Stimulated activated CD8-positive, alpha-beta memory T cell treated with anti-CD3 and anti-CD28 coated beads, Interleukin-2, amount 100 ng/mL, for 48 hours (primary cell): ENCODE results near the gene MAP3K4.
"Not testable (repeated sequence)": the region's sequence is repeated elsewhere in the genome, so short reads cannot be mapped to it uniquely, and the experiment has no call there.

Source experiments
- DNase-seq, 2 donors: peaks; one replicate each; pipeline ENCODE4 v3.0.0-alpha.2; 2020; ENCODE audit warnings: low read depth in 2 of 2

Gene MAP3K4

GRCh38 chr6:160967833-160968232, 23.7 kb upstream of the MAP3K4 start:
- DNase-seq: no peak

- no peak for DNase-seq
Observed at GRCh38 chr6:160971171-160971570, 20.4 kb upstream of the MAP3K4 start.

GRCh38 chr6:160972111-160972510, 19.5 kb upstream of the MAP3K4 start:
- no peak for DNase-seq

- not testable (repeated sequence) for DNase-seq
Observed at GRCh38 chr6:160972594-160972993, 19.0 kb upstream of the MAP3K4 start.

GRCh38 chr6:160973311-160974250, 18.0 kb upstream of the MAP3K4 start:
- DNase-seq: no peak

- DNase-seq: no peak
Observed at GRCh38 chr6:160974304-160974771, 17.2 kb upstream of the MAP3K4 start.

GRCh38 chr6:160975162-160975561, 16.4 kb upstream of the MAP3K4 start:
- no peak for DNase-seq

- not testable (repeated sequence) for DNase-seq
Observed at GRCh38 chr6:160975961-160976360, 15.6 kb upstream of the MAP3K4 start.

GRCh38 chr6:160978141-160978901, 13.2 kb upstream of the MAP3K4 start:
- no peak for DNase-seq

GRCh38 chr6:160979061-160979708, 12.4 kb upstream of the MAP3K4 start:
- no peak for DNase-seq

GRCh38 chr6:160983377-160983948, 8.1 kb upstream of the MAP3K4 start:
- not testable (repeated sequence) for DNase-seq

- DNase-seq: no peak
Observed at GRCh38 chr6:160986851-160987250, 4.7 kb upstream of the MAP3K4 start.

GRCh38 chr6:160987265-160987664, 4.3 kb upstream of the MAP3K4 start:
- DNase-seq: no peak

- DNase-seq: no peak
Observed at GRCh38 chr6:160990847-160991405, 643 bp upstream of the MAP3K4 start.

- peak in 1 of 2 donors; percentile 27 for DNase-seq
Observed at GRCh38 chr6:160992061-160992979, 751 bp downstream of the MAP3K4 start.

- no peak for DNase-seq
Observed at GRCh38 chr6:160992980-160993314, 1.4 kb downstream of the MAP3K4 start.

GRCh38 chr6:160995271-160995670, 3.7 kb downstream of the MAP3K4 start:
- DNase-seq: no peak

- no peak for DNase-seq
Observed at GRCh38 chr6:160996131-160996601, 4.6 kb downstream of the MAP3K4 start.

GRCh38 chr6:160998217-160998616, 6.6 kb downstream of the MAP3K4 start:
- no peak for DNase-seq

GRCh38 chr6:160998766-160999165, 7.2 kb downstream of the MAP3K4 start:
- DNase-seq: no peak
